Neural cell (in vitro differentiated cells): Measurements from ENCODE around the gene SLC9A3.

Source experiments
- EP300 ChIP-seq: fragments of 450-650 bp; conservative IDR thresholded peaks from 2 replicates; pipeline ENCODE4 v1.6.1; 2014; ENCODE audit warnings: antibody characterized with exemption, mild to moderate bottlenecking, moderate library complexity; ENCODE audit not compliant: poor library complexity, severe bottlenecking
- EZH2 ChIP-seq: fragments of 200-600, 300-800 bp; shearing (Covaris generic), sonication (generic); IDR thresholded peaks from 2 replicates; pipeline ENCODE4 v1.6.1; 2014; ENCODE audit warnings: antibody characterized with exemption, low read length, borderline replicate concordance, mild to moderate bottlenecking; ENCODE audit not compliant: insufficient read depth, poor library complexity, severe bottlenecking
- MXI1 ChIP-seq: fragments of 450-650 bp; conservative IDR thresholded peaks from 2 replicates; pipeline ENCODE4 v1.6.1; 2014; ENCODE audit warnings: antibody characterized with exemption, mild to moderate bottlenecking; ENCODE audit not compliant: poor library complexity, severe bottlenecking
- POLR2AphosphoS5 ChIP-seq: IDR thresholded peaks from 2 replicates; pipeline ENCODE4 v1.6.1; 2012
- RAD21 ChIP-seq: fragments of 450-650 bp; conservative IDR thresholded peaks from 2 replicates; pipeline ENCODE4 v1.6.1; 2014; ENCODE audit warnings: antibody characterized with exemption, mild to moderate bottlenecking, moderate library complexity
- REST ChIP-seq: IDR thresholded peaks from 2 replicates; pipeline ENCODE4 v1.6.1; 2012; ENCODE audit warnings: borderline replicate concordance
- TAF1 ChIP-seq: IDR thresholded peaks from 2 replicates; pipeline ENCODE4 v1.6.1; 2012; ENCODE audit warnings: low read depth
- TF ChIP-seq, protein P1 (sequence below): fragments of 450-650 bp; IDR thresholded peaks from 2 replicates; pipeline ENCODE4 v1.5.1; 2014; ENCODE audit warnings: antibody characterized with exemption, mild to moderate bottlenecking, moderate library complexity; ENCODE audit not compliant: poor library complexity, severe bottlenecking

DNA sequence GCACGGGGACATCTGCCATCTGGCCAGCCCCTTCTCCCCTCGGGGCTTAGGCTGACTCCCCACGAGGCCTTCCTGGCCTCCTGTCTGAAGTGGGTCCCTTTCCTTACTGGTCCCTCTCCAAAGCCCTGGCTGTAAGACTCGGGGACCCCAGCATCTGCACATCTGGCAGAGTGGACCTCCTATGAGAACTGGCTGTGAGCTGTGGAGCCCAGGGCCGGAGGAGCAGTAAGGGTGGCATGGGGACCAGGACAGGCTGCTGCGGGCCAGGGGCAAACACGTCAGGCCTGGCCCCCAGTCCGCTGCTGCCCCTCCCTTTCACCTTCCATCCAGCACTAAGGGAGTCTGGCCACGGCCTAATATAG, 47.5 kb downstream of the SLC9A3 start:
- TF ChIP-seq EP300 (no peak), TAF1 (no peak), RAD21 (no peak), EZH2 (no peak), REST (no peak), POLR2AphosphoS5 (no peak), MXI1 (no peak)
- TF ChIP-seq, protein P1, sequence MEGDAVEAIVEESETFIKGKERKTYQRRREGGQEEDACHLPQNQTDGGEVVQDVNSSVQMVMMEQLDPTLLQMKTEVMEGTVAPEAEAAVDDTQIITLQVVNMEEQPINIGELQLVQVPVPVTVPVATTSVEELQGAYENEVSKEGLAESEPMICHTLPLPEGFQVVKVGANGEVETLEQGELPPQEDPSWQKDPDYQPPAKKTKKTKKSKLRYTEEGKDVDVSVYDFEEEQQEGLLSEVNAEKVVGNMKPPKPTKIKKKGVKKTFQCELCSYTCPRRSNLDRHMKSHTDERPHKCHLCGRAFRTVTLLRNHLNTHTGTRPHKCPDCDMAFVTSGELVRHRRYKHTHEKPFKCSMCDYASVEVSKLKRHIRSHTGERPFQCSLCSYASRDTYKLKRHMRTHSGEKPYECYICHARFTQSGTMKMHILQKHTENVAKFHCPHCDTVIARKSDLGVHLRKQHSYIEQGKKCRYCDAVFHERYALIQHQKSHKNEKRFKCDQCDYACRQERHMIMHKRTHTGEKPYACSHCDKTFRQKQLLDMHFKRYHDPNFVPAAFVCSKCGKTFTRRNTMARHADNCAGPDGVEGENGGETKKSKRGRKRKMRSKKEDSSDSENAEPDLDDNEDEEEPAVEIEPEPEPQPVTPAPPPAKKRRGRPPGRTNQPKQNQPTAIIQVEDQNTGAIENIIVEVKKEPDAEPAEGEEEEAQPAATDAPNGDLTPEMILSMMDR = no peak
